NCI-H1694 treated with DMSO at 0.1 percent for 48 hours (cell line): ENCODE data around the gene SMARCAL1.
"Not testable (repeated sequence)": the region's sequence is repeated elsewhere in the genome, so short reads cannot be mapped to it uniquely, and the experiment has no call there.

Experiments
- DNase-seq: peaks from one replicate; lab custom pipeline; 2025; lab: John Stamatoyannopoulos, UW

SMARCAL1 gene

DNA sequence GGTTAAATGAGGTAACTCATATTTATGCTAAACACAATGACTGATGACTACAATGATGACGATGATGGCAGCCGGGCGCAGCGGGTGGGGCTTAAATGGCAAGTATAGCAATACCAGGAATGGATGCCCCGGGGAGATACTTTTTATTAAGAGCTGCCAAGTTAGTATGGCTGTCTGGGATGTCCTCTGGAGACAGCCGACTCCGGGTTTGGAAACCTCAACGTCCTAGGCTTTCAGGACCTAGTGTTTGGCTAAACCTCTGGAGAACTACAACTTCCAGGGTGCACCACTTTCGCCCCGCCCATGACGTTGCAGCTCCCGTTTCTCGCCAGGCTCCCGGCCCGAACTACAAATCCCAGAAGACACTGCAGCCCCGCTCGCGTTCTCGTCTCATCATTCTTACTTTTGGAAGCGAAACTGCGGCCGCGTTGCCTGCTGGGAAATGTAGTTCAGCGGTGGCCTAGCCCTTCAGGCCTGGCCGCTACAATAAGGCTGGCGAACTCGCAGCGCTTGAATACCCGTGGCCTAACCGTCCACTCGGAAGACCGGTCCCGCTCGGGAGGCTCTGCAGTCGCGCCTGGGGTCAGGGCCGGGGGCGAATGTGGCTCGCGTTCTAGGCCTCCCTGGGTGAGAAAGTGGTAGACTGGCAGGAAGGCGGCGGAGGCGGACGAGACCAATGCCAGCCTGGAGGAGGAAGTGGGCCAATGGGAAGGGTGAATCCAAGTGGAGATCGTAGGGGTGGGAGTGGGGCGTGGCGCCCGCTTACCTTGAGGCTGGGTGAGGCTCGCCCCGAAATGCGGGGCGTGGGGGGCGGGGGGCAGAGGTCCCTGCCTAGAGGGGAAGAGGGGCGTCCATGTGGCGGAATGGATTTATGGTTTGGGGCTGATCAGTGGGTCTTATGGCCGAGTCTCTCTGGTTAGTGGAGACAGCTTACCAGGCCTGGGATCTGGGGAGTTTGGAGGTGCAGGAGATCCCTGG, at the start of gene SMARCAL1:
SMARCAL1 (plus strand) TSS at position 463 of the 978 bp plus-strand sequence. CDS start 2,221 bp downstream, outside the sequence.
- DNase-seq = peak; percentile 98

DNA sequence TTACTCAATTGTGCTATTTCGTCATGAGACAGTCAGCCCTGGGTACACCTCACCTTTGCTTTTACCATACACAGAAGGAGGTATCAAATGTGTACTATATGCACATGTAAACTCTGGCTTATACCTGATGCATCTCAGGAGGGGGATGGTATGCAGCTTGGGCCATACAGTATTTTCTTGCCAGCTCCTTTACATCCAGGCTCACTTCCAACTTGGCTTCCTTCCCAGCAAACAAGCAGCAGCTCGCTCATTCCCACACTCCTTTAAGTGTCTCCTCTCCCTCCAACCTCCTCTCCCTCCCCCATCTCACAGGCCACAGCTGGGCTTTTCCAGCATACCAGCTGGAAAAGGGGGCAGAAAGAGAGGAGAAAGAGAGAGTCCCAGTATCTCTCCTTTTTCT, 49.6 kb upstream of the SMARCAL1 start:
- no peak for DNase-seq

DNA sequence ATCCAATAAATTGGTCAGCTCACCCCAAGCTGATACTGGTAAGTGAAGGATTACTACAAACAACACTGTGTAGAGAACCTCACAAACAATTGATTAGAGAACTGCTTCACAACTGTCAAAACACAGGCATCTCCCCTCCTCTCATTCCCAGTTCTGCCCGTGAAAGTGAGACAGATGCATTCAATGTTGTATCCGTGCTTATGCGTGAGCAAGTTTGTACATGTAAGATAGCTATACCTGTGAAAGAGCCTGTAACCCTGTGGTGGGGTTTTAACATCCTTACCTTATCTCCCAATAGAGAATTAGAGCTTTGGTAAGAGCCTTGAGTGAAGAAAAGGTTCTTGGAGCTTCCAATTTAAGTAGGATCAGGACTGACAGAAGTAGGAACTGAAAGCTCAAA, 49.1 kb upstream of the SMARCAL1 start:
- DNase-seq = no peak

DNA sequence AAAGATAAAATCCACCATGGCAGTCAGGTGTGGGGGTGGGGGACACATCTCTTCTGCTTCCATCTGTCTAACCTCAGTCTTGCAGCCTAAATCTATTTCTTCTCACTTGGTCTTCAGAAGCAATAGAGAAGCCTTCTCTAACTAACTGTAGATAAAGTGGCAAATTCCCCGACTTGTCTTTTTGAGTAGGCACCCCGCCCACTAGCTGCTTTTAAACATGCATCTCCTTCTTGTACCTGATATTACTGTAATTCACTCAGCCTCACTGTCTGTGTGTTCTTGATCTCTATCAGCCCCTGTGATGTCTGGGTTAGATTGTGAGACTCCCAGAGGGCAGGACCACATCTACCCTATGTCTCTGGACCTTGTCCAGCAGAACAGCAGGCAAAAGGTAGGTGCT, 46.8 kb upstream of the SMARCAL1 start:
- DNase-seq = no peak

DNA sequence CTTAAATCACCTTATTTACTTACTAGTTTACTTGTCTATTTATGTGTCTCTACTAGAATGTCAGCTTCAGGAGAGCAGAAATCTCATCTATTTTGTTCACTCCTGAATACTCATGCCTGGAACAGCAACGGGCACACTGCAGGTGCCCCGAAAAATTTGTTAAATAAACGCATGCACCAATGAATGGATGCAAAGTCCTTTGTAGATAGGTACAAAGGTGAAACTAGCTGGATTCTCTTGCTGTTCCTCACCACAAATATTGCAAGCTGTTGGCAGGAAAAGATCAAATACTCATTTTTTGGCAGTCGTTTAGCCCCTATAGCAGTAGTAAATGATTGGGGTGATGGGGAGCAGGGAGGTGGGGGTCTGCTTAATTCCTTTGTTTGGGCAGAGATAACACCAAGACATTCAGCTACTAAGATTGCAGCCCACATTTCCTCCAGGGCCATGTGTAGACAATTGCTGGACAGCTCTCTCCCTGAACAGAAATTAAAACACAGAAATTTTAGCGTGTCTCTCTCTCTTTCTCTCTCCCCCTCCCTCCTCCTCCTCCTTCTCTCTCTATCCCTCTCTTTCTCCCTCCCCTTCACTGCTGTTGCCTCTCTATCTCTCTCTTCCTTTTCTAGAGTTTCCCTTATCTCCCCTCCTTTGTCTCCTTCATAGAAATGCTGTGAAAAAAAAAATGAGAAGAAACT, 45.4 kb upstream of the SMARCAL1 start:
- DNase-seq = no peak

DNA sequence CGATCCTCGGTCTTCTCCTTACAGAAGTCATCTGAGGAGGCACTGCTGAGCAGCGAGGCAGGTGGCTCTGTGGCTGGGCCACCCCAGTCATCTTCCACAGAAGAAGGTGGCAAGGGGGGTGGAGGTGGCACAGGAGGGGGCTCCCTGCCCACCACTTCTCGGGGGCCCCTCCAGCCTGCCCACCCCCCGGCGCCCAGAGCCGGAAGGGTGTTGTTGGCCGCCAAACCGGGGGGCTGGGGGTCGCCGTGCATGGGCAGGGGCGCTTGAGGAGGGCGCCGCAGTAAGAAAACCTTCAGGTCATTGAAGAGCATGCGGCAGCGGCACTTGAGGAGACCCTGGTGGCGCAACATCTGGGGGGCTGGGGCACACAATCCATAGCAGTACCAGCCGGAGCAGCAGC, 42.5 kb upstream of the SMARCAL1 start:
- no peak for DNase-seq

DNA sequence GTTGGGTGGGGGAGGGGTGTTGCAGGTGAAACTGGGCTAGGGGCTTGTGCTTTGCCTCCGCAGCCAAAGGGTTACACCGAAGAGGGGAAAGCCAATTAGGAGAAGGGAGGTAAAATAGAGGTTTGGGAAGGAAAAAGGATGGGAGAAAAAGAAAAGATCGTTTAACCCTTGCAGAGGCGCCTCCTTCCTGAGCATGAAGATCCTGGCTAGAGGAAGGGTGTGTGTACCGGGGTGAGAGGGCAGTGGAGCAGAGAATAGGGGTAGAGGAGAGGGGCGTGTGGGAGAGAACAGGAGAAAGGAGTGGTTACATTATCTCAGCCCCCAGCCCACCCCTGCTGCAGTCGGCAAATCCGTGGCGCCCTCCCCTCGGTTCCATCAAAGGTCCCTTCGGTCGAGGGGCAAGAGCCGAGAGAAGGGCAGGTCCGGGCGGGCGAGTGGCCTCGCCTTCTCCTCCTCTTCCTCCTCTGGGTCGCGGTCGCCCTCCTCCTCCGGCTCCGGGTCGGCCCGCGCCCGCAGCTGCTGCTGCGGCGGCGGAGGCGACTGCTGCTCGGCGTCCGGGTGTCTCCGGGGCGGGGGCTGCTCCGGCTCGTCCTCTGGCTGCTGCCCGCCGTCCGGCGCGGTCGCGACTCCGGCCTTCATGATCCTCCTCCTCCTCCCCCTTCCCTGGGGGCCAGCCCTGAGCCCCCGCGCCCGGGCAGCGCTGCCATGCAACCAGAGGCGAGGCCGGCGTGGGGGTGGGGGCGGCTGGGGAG, 41.1 kb upstream of the SMARCAL1 start:
- DNase-seq = no peak

DNA sequence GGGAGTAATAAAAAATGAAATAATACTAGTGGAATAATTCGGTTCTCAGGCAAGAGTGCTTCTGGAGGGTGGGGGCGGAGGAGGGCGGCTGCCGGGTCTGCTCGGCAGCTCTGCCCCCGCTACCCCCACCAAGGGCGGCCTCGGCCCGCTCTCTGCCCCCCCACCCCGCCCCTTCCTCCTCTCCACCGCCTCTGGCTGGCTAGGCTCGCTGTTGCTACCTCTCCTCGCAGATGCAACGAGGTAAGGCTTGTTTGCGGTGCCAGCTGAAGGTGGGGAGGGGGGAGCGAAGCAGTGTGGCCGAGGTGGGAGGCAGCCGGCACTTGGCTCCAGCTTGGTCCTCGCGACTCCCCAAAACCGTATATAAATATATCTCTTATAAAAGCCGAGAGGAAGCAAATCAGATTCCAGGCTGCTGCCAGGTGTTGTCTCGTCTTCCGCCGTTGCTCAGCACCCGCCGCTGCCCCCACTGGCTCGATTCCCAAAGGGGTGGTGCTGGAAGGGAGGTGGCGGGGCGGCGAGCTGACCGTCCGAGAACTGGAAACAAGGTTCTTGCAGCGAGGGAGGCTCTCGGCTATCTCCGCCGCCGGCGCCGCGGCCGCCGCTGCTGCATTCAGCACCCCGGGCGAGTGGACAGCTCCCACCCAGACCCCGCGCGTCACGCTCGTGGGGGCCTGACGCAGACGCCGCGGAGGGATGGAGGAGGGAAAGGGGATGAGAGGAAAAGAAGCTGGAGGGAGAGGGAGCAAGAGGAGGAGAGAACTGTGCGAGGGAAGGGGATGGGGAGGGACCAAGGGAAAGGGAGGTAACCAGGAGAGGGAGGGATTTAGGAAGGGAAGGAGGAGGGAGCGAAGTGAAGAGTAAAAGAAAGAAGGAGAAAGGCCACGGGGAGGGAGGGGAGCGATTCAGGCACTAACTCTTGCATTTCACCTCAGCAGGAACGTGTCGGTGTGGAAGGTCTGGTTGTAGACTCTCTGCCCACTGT, 40.3 kb upstream of the SMARCAL1 start, which contains the start of gene MARCHF4:
MARCHF4 (minus strand) TSS at position 763 of the 982 bp plus-strand sequence. CDS start 2,223 bp downstream, outside the sequence.
- DNase-seq = peak; percentile 32

DNA sequence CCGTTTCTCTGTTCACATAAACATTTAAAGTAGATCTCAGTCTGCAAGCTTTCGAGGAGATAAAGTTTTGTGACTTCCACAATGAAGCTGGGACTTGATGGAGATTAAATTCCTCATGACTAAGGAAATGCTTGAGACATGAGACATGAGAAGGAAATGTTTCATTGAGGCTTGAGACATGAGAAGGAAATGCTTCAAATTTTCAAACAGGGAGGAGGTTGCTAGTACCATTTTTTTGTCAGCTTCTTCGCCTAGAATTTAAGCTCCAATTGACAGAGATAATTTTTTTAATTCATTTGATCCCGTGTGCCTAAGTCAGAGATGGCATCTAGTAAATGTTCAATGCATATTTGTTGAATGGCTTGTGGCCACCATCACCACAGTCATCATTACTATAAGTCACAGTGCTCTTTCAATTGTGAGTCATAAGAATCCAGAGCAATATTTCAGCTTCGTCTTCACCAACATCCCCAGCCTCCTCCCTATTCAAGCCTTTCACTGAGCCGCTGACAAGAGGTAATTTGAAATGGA, 39.5 kb upstream of the SMARCAL1 start:
- no peak for DNase-seq

DNA sequence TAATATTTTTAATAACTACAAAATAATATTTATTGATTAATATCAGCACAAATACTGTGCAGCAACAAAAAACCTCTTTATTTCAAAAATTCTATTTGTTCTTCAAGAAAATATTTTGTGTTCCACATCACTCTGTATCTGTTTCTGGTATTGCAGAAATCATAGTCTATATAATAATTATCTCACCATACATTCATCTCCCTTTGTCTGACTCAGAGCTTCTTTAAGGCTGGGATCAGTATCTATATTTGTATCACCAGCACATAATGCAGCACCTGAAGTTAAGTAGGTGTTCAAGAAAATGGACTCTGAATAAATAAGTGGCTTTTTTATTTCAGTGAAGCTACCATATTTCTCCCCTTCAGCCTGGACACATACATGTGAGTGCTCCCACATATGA, 38.4 kb upstream of the SMARCAL1 start:
- DNase-seq = no peak

DNA sequence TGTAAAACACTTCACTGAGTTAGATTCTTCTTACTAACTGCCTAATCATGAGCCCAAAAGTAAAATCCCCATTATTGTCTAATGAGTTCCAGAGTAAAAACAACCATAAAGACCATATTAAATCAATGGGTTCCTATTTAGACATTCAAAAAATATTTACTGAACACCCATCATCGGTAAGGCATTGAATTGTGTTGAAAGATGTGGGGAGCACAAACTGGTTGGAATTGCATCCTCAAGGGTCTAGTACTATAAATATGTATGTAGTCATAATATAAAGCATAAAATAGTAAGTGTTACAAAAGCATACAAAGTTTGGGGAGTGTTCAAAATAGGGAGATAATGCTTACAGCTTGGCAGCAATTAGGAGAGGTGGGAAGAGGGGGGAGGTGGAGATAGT, 37.0 kb upstream of the SMARCAL1 start:
- no peak for DNase-seq

DNA sequence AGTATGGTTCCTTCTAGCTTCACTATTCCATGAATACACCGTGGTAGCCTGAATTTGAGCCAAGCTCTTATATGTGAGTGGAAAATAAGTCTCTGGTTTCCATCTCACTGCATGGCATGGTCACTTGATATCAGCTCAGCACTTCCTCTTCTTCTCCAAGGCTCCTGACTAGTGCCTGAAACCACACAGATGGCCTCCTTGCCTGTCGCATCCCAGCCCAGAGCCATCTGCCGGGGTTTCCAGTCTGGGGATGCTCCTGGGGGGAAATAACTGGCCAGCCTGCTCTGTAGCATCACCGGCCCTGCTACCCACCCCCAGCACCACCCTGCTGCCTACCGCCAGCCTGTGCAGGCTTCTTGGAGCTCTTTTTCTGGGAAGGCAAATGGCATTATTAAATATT, 32.3 kb upstream of the SMARCAL1 start:
- DNase-seq = peak; percentile 46

DNA sequence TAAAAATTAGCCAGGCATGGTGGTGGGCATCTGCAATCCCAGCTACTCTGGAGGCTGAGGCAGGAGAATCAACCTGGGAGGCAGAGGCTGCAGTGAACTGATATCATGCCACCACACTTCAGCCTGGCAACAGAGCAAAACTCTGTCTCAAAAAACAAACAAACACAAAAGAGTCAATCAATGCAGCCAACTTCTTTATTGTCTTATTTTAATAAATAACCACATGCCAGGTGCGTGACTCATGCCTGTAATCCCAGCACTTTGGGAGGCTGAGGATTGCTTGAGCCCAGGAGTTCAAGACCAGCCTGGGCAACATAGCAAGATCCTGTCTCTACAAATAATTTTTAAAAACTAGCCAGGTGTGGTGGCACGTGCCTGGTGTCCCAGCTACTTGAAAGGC, 27.9 kb upstream of the SMARCAL1 start:
- not testable (repeated sequence) for DNase-seq

DNA sequence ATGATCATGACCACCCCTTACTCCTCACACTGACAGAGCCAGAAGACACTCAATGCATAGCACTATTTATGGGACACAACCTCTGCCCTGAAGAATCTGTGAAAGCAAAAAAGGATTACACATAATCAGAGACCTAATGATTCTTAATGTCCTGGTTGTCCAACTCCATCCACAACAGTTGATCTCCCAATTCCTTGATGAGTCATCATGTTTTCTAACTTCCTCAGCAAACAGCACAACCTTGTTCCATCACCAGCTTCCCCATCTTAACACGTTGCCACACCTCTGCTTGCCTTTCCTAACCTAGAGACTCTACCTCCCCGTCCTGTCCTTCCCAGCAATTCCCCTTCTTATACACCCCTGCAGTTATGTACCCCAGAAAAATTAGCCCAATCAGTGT, 26.8 kb upstream of the SMARCAL1 start:
- no peak for DNase-seq

DNA sequence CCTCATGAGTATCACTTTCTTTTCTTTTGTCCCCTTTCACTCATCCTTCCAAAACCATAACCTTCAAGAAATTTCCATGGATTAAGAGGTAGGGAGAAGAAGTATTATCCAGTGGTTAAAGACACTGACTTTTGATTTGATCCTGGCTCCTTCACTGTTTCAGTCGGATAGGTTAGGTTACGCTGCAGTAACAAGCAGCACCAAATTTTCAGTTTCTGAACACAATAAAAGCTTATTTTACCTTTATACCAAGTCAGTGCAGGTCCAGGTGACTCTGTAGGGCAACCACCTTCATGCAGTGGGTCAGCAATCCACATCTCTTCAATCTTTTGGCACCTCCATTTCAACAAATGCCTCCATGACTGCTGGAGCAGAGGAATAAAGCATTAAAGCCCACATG, 25.0 kb upstream of the SMARCAL1 start:
- DNase-seq = no peak

DNA sequence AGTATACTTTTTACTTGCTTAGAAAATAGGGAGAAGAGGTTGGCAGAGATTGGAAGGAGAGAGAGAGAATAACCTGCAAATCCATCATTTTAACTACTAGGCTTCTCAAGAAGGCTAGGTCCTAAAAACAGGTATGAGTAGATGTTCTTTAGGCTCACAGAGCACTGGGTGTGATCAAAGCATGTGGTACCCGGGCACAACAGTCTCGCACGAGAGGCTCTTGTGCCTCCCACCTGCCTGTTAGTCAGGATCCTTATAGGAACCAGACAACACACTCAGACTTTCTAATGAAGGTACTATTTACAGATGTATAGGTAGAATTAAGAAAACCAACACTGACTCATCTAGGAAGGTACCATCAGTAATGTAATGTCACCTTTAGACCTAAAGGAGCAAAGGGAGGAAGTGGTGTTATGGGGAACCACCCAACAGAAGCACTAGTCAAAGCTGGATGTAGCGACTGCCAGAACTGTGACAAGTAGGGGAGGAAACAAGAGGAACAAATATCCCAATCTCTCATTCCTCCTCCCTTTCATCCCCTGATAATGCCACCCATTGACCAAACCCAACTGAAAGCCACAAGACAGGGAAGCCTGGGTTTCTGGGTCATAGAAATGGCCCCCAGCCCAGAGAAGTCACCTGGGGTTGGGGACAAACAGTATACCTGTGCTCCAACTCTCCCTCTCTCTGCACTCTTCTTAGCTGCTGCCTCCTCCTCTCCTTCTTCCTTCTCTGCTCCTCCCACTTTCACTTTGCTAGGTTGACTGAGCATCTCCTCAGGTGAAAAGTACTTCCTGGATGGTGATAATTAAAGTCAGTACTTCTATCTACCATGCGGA, 24.0 kb upstream of the SMARCAL1 start:
- no peak for DNase-seq

DNA sequence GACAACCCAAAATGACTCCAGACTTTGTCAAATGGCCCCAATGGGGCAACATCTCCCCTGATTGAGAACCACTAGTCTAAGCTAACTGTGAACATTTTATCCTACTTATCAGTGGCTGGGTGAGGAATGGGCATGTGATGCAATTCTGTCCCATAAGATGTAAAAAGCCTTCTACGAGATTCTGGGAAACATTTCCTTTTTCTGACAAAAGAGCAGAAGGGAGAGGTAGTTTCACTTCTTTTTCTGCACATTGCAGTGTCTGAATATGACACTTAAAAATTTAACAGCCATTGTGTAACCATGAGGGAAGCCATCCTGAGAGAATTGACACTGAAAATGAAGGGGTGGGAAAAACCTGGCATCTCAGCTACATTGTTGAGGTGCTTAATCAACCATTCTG, 22.7 kb upstream of the SMARCAL1 start:
- DNase-seq = no peak

DNA sequence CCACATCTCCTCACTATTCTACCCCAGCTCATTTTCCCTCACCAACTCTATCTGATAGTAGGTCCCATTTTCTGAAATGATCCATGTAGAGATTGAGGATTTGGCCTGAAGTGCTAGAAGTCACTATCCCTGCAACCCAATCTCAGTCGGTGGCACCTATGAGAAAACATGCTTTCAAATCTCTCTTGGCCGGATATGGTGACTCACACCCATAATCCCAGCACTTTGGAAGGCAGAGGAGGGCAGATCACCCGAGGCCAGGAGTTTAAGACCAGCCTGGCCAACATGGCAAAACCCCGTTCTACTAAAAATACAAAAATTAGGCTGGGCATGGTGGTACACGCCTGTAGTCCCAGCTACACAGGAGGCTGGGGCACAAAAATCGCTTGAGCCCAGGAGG, 20.9 kb upstream of the SMARCAL1 start:
- DNase-seq = no peak

DNA sequence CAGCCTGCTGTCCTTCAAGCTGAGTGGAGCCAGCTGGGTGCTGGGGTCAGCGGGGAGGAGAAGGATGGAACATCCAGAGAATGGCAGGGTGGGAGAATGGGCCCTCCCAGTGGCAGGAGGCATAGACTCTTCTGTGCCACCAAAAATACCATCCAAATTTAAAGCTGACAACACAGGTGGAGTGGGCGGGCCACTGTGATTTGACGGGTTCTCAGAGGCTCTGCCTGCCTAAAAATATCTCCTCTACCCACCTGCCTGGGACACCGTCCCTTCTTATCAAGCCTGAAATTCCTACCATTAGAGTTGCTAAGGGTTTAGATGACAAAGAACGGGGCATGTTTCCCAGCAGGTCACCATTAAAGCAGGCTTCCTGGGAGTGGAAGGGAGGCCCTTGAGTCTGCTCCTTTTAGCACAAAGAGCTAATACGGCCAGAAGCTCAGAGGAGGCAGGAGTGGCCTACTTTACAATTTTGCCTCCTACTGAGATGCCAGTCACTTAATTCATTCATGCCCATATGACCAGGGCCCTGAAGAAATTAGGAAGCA, 20.2 kb upstream of the SMARCAL1 start:
- no peak for DNase-seq
